Endodermal cell (in vitro differentiated cells): ENCODE measurements around the gene LMBR1. TPM values are rescaled to one million over a fixed set of nuclear protein-coding genes. Genes with fewer than 3 reads are reported as not detected.

Experiments
- DNase-seq: peaks from one replicate; pipeline ENCODE4 v3.0.0-alpha.2; 2017
- H3K27ac ChIP-seq: 2 replicates; pipeline ENCODE4 v1.5.1; 2013; ENCODE audit warnings: mild to moderate bottlenecking, low read depth, low read length, moderate library complexity
- H3K27me3 ChIP-seq: 2 replicates; pipeline ENCODE4 v1.6.1; 2013; ENCODE audit warnings: mild to moderate bottlenecking, low read length, moderate library complexity; ENCODE audit not compliant: insufficient read depth, control insufficient read depth, poor library complexity, severe bottlenecking
- H3K36me3 ChIP-seq: 2 replicates; pipeline ENCODE4 v1.7.0; 2013; ENCODE audit warnings: mild to moderate bottlenecking, low read length, moderate library complexity; ENCODE audit not compliant: control insufficient read depth, insufficient read depth
- H3K4me1 ChIP-seq: one replicate; pipeline ENCODE4 v1.7.0; 2013; ENCODE audit warnings: low read length; ENCODE audit not compliant: control insufficient read depth, insufficient read depth
- H3K4me3 ChIP-seq: 2 replicates; pipeline ENCODE4 v1.5.1; 2013; ENCODE audit warnings: mild to moderate bottlenecking, low read length, moderate library complexity
- H3K9ac ChIP-seq: 2 replicates; pipeline ENCODE4 v1.6.1; 2013; ENCODE audit warnings: mild to moderate bottlenecking, low read length, moderate library complexity; ENCODE audit not compliant: poor library complexity, severe bottlenecking; ENCODE audit errors: extremely low read depth
- H3K9me3 ChIP-seq: 2 replicates; pipeline ENCODE4 v1.6.1; 2013; ENCODE audit warnings: mild to moderate bottlenecking, low read length, moderate library complexity; ENCODE audit not compliant: control insufficient read depth
- H3K27ac Mint-ChIP-seq: 2 replicates; pipeline ENCODE4 v1.8.0; 2020; ENCODE audit warnings: mixed read lengths
- H3K27me3 Mint-ChIP-seq: 2 replicates; pipeline ENCODE4 v1.8.0; 2021; ENCODE audit warnings: mild to moderate bottlenecking, mixed read lengths; ENCODE audit not compliant: insufficient read depth
- H3K36me3 Mint-ChIP-seq: 2 replicates; pipeline ENCODE4 v1.8.0; 2020; ENCODE audit warnings: low read depth, mixed read lengths
- H3K4me1 Mint-ChIP-seq: 2 replicates; pipeline ENCODE4 v1.8.0; 2020; ENCODE audit warnings: mixed read lengths
- H3K4me3 Mint-ChIP-seq: 2 replicates; pipeline ENCODE4 v1.8.0; 2020; ENCODE audit warnings: mild to moderate bottlenecking, moderate library complexity, mixed read lengths
- H3K9me3 Mint-ChIP-seq: 2 replicates; pipeline ENCODE4 v1.8.0; 2020; ENCODE audit warnings: mild to moderate bottlenecking, mixed read lengths
- WGBS, 2 experiments: methylation state at CpG; one replicate each; pipeline versions ENCODE4 v1.1.5 to v1.1.7; 2013; ENCODE audit warnings: missing lambda C conversion rate in 2 of 2, mixed read lengths in 1 of 2; ENCODE audit not compliant: insufficient coverage in 1 of 2, insufficient read length in 1 of 2; 5-methylcytosine and 5-hydroxymethylcytosine counted together
- total RNA-seq, 2 donors: library from RNA; stranded (reverse); fragmentation: NEBNext Ultra II Directional in 1 of 2; extraction: Animal tissue kit (Norgen Biotek cat#: 25700) in 1 of 2; gene quantifications; 2 replicates in 1 of 2; 3 replicates in 1 of 2; pipeline ENCODE4 v1.2.1, GENCODE V29; 2021
- TF ChIP-seq, protein P1 (sequence below): fragments of 200-600 bp; sonication (generic); conservative IDR thresholded peaks from 2 replicates; pipeline ENCODE4 v1.5.0; 2021; ENCODE audit warnings: antibody characterized with exemption, mild to moderate bottlenecking

LMBR1 gene
- total RNA-seq, 2 donors from 2014 or later, result 80.9 to 88.3 TPM

DNA sequence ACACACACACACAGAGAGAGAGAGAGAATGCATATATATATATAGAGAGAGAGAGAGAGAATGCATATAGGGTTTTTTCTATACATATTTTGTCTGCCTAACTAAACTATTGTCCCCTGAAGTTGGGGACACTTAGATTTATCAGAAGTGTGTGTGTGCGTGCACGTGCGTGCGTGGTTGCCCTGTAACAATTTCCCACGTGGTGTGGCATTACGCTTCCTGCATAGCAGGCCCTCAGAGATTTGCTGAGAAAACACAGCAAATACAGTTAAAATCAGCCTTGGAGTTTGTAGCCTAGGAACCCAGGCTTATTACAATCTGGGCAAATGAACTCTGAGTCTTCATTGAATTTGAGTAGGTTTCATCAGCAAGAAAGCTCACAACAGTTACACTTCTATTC is 237.7 kb downstream of the LMBR1 start:
- H3K4me3 Mint-ChIP-seq, result no peak overlapping the region
- H3K36me3 ChIP-seq, result no peaks in the 10 kb centered on the region

DNA sequence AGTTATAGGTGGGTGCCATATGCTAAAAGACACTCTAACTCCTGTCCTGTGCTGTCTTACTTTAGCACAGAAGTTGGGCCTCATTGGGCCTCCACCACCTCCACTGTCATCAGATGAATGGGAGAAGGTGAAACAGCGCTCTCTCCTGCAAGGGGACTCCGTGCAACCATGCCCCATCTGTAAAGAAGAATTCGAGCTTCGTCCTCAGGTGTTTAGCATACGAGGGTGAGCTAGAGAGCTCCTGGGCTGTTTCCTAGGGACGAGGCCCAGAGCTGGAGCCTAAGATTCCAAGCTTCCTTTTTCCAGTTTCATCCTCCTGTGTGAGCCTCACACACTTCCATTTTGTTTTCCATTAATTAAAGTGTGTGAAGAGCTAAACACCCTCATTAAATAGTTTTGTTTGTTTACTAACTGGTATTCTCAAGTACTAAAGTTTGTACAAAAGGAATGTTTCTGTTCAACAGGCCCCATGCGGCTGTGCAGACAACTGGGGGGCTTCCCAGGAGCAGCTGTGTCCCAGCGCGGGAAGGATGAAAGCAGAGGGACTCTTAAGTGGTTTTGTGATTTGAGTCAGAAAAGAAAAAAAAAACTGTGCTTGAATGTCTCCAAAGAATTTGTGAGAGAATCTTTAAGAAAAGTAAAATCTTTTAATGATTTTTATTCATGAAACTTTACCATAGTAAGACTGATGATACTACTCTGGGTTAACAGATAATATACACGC is 238.3 kb downstream of the LMBR1 start:
- H3K9me3 ChIP-seq, result no peaks in the 10 kb centered on the region

More for the DNA sequence above, 237.7 kb downstream of the LMBR1 start:
- Histone ChIP-seq H3K9me3 (no peaks in the 10 kb centered on the region), H3K27ac (no peak overlapping the region), H3K27me3 (no peaks in the 10 kb centered on the region), H3K9ac (no peak overlapping the region), H3K4me1 (no peaks in the 10 kb centered on the region), H3K4me3 (no peak overlapping the region)
- Mint-ChIP-seq H3K4me1 (no peaks in the 10 kb centered on the region), H3K9me3 (peaks cover 12% of the 10 kb centered on the region), H3K27ac (no peak overlapping the region), H3K36me3 (no peaks in the 10 kb centered on the region), H3K27me3 (no peaks in the 10 kb centered on the region)
- 88 to 93% methylated on average over 6 of the region's 6 CpGs for WGBS, 2 experiments
- TF ChIP-seq, protein P1, sequence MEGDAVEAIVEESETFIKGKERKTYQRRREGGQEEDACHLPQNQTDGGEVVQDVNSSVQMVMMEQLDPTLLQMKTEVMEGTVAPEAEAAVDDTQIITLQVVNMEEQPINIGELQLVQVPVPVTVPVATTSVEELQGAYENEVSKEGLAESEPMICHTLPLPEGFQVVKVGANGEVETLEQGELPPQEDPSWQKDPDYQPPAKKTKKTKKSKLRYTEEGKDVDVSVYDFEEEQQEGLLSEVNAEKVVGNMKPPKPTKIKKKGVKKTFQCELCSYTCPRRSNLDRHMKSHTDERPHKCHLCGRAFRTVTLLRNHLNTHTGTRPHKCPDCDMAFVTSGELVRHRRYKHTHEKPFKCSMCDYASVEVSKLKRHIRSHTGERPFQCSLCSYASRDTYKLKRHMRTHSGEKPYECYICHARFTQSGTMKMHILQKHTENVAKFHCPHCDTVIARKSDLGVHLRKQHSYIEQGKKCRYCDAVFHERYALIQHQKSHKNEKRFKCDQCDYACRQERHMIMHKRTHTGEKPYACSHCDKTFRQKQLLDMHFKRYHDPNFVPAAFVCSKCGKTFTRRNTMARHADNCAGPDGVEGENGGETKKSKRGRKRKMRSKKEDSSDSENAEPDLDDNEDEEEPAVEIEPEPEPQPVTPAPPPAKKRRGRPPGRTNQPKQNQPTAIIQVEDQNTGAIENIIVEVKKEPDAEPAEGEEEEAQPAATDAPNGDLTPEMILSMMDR, result no peak
- no peak for DNase-seq

DNA sequence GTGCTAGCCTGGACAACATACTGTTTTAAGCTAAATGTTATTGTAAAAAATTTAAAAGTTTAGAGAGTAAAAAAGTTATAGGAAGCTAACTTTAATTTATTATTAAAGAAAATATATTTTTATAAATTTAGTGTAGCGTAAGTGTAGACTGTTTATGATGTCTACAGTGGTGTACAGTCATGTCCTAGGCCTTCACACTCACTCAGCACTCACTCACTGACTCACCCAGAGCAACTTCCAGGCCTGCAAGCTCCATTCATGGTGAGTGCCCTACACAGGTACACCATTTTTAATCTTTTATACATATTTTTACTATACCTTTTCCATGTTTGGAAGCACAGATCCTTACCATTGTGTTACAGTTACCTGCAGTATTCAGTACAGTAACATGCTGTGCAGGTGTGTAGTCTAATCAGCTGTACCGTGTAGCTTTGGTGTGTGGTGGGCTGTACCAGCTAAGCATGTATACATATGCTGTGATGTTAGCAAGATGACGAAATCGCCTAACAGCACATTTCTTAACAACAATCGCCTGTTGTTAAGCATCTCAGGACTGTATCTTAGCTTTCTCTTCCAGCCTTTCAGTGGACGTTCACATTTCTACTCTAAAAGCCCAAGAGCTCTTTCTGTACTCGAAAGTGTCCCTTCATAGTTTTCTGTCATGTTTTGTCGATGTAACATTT is 240.0 kb downstream of the LMBR1 start:
- no peak overlapping the region for H3K4me3 ChIP-seq
- Mint-ChIP-seq H3K4me3 (no peak overlapping the region), H3K9me3 (peaks cover 25% of the 10 kb centered on the region), H3K4me1 (no peaks in the 10 kb centered on the region), H3K27ac (no peak overlapping the region), H3K36me3 (no peaks in the 10 kb centered on the region), H3K27me3 (no peaks in the 10 kb centered on the region)
- no peaks in the 10 kb centered on the region for H3K36me3 ChIP-seq
- TF ChIP-seq, protein P1, result no peak
- no peak overlapping the region for H3K9ac ChIP-seq
- H3K9me3 ChIP-seq, result no peaks in the 10 kb centered on the region
- no peak overlapping the region for H3K27ac ChIP-seq
- H3K27me3 ChIP-seq, result no peaks in the 10 kb centered on the region
- H3K4me1 ChIP-seq, result no peaks in the 10 kb centered on the region
- DNase-seq, result no peak
- 89 to 93% methylated on average over 6 to 7 of the region's 8 CpGs for WGBS, 2 experiments

More for the DNA sequence above, 238.3 kb downstream of the LMBR1 start:
- Histone ChIP-seq H3K4me3 (no peak overlapping the region), H3K27ac (no peak overlapping the region), H3K4me1 (no peaks in the 10 kb centered on the region), H3K27me3 (no peaks in the 10 kb centered on the region), H3K36me3 (no peaks in the 10 kb centered on the region), H3K9ac (no peak overlapping the region)
- DNase-seq, result no peak
- Mint-ChIP-seq H3K4me1 (no peaks in the 10 kb centered on the region), H3K27ac (no peak overlapping the region), H3K36me3 (no peaks in the 10 kb centered on the region), H3K4me3 (no peak overlapping the region), H3K27me3 (no peaks in the 10 kb centered on the region), H3K9me3 (peaks cover 18% of the 10 kb centered on the region)
- WGBS, 2 experiments, result 91 to 93% methylated on average over 3 to 9 of the region's 10 CpGs
- TF ChIP-seq, protein P1, result no peak
